ENCODE measurements around the gene UXS1.
A peak's percentile ranks its signal among the peaks of the same experiment; 100 is the strongest.
"Not testable (repeated sequence)": the region's sequence is repeated elsewhere in the genome, so short reads cannot be mapped to it uniquely, and the experiment has no call there.

UXS1 gene

GRCh38 chr2:106193977-106194778 is at the start of gene UXS1:
TSS of gene UXS1 (minus strand) at chr2:106194301. CDS start at chr2:106194241, 60 bp downstream.
- peak; percentile 68 for DNase-seq

GRCh38 chr2:106239491-106239890 is 45.4 kb upstream of the UXS1 start:
- DNase-seq: not testable (repeated sequence)

GRCh38 chr2:106235392-106235791 is 41.3 kb upstream of the UXS1 start:
- DNase-seq: not testable (repeated sequence)

GRCh38 chr2:106233350-106233706 is 39.2 kb upstream of the UXS1 start:
- DNase-seq: no peak

- no peak for DNase-seq
Measured at GRCh38 chr2:106232638-106233349, 38.7 kb upstream of the UXS1 start.

- no peak for DNase-seq
Measured at GRCh38 chr2:106223347-106223746, 29.2 kb upstream of the UXS1 start.

- not testable (repeated sequence) for DNase-seq
Measured at GRCh38 chr2:106222057-106222456, 28.0 kb upstream of the UXS1 start.

- no peak for DNase-seq
Measured at GRCh38 chr2:106219813-106220212, 25.7 kb upstream of the UXS1 start.

GRCh38 chr2:106219157-106219556 is 25.1 kb upstream of the UXS1 start:
- not testable (repeated sequence) for DNase-seq

- DNase-seq: no peak
Measured at GRCh38 chr2:106208874-106209273, 14.8 kb upstream of the UXS1 start.

GRCh38 chr2:106208399-106208798 is 14.3 kb upstream of the UXS1 start:
- DNase-seq: no peak

GRCh38 chr2:106207246-106207645 is 13.1 kb upstream of the UXS1 start:
- no peak for DNase-seq

- DNase-seq: no peak
Measured at GRCh38 chr2:106205488-106205887, 11.4 kb upstream of the UXS1 start.

- DNase-seq: not testable (repeated sequence)
Measured at GRCh38 chr2:106204551-106204950, 10.4 kb upstream of the UXS1 start.

GRCh38 chr2:106201661-106202060 is 7.6 kb upstream of the UXS1 start:
- no peak for DNase-seq

- DNase-seq: no peak
Measured at GRCh38 chr2:106197878-106198277, 3.8 kb upstream of the UXS1 start.

- DNase-seq: no peak
Measured at GRCh38 chr2:106195981-106196380, 1.9 kb upstream of the UXS1 start.

GRCh38 chr2:106195456-106195855 is 1.4 kb upstream of the UXS1 start:
- DNase-seq: no peak

- DNase-seq: no peak
Measured at GRCh38 chr2:106193690-106193976, 468 bp downstream of the UXS1 start.

GRCh38 chr2:106192752-106193689 is 1.1 kb downstream of the UXS1 start:
- no peak for DNase-seq

GRCh38 chr2:106191511-106192016 is 2.5 kb downstream of the UXS1 start:
- no peak for DNase-seq

GRCh38 chr2:106189764-106190468 is 4.2 kb downstream of the UXS1 start:
- DNase-seq: no peak

- no peak for DNase-seq
Measured at GRCh38 chr2:106189325-106189724, 4.8 kb downstream of the UXS1 start.
